ENCODE data around the gene AP1G1. TPM values are rescaled to one million over a fixed set of nuclear protein-coding genes. Genes with fewer than 3 reads are reported as not detected.

Gene AP1G1
- total and polyA plus RNA-seq, 2 of the 4 experiments (the other 2 are of a cell fraction) = 48.3 to 86.7 TPM

GRCh38 chr16:71709229-71709781 lies 99.3 kb downstream of the AP1G1 start:
- Histone ChIP-seq H2BK15ac (ENCODE audit: low read depth, low read length) (no peak overlapping the region), H3K4ac (ENCODE audit: low read depth, low read length) (no peak overlapping the region), H3K23ac (ENCODE audit: low read depth, low read length) (no peak overlapping the region), H3K27me3 (ENCODE audit: control insufficient read depth, insufficient read depth, low read length) (no peaks in the 10 kb centered on the region), H3K4me3 (ENCODE audit: insufficient read depth, low read depth, low read length) (no peak overlapping the region), H4K8ac (ENCODE audit: low read depth in 2 of 2, low read length in 2 of 2) (no peak overlapping the region), H3K36me3 (ENCODE audit: control insufficient read depth, insufficient read depth, low read length) (peaks cover 3% of the 10 kb centered on the region; the same call in 1 of the 2 replicates), H3K4me1 (ENCODE audit: control insufficient read depth, insufficient read depth, low read length) (peaks cover 6% of the 10 kb centered on the region), H3K27ac (ENCODE audit: insufficient read depth, low read length) (no peak overlapping the region), H2AK9ac (replicated peaks; ENCODE audit: low read depth, low read length, poor library complexity) (no peak overlapping the region), H4K5ac (ENCODE audit: low read depth, low read length) (no peak overlapping the region), H4K91ac (ENCODE audit: insufficient read depth, low read depth, low read length) (no peak overlapping the region), H3K4me2 (ENCODE audit: low read depth, low read length) (peak overlapping the region; percentile 46; the same call in 1 of the 2 replicates), H3K9ac (ENCODE audit: low read depth, low read length) (no peak overlapping the region; the same call in 1 of the 2 replicates), H3K56ac (ENCODE audit: extremely low read depth, insufficient read depth, low read length) (no peak overlapping the region), H3K9me3 (ENCODE audit: control insufficient read depth, insufficient read depth, low read length) (no peaks in the 10 kb centered on the region), H3K9me1 (ENCODE audit: insufficient read depth, low read length) (0 out of 2 replicates have a peak, but pooled peaks cover under 1% of the 10 kb centered on the region), H2BK5ac (ENCODE audit: low read depth, low read length, poor library complexity, severe bottlenecking) (no peak overlapping the region), H2AK5ac (ENCODE audit: low read depth, low read length) (no peak overlapping the region), H4K20me1 (ENCODE audit: insufficient read depth, low read length) (peaks cover 10% of the 10 kb centered on the region; the same call in 1 of the 2 replicates), H3K18ac (ENCODE audit: low read depth, low read length) (no peak overlapping the region), H2AFZ (replicated peaks; ENCODE audit: low read length, poor library complexity) (no peak overlapping the region), H2BK120ac (ENCODE audit: low read depth, low read length) (no peak overlapping the region), H3K79me1 (ENCODE audit: low read depth in 1 of 2, low read length in 2 of 2) (peaks cover 20 to 36% of the 10 kb centered on the region in 2 experiments), H2BK20ac (ENCODE audit: low read depth, low read length) (no peak overlapping the region), H3K14ac (replicated peaks; ENCODE audit: low read depth, low read length) (no peak overlapping the region)
- no CpG with 5 or more reads among the region's 2 CpGs for WGBS, 2 experiments (ENCODE audit: extremely low coverage in 2 of 2, insufficient read length in 1 of 2)
- DNase-seq = peak; percentile 32
- CTCF ChIA-PET = no interaction called here
- intact Hi-C loops (cut with micrococcal nuclease) = no loop called here
- ATAC-seq (ENCODE audit: low read depth) = peak; percentile 42
- dilution Hi-C loops (cut with HindIII; ENCODE audit: low sequenced_read_pairs, unreplicated experiment) = no loop called here
- BruUV-seq (replicated peaks) = no TSS peak
- POLR2A ChIA-PET (ENCODE audit: unreplicated experiment) = no interaction called here
- in situ Hi-C loops (cut with MboI; ENCODE audit: low sequenced_read_pairs) = no loop called here
- TF ChIP-seq ELK1 (IDR thresholded peaks at IDR 0.05; ENCODE audit: borderline replicate concordance, low read depth, low read length) = no peak
- TF ChIP-seq MAZ (IDR thresholded peaks at IDR 0.05; ENCODE audit: borderline replicate concordance, low read depth, low read length) = no peak
- no peak for TF ChIP-seq BHLHE40 (IDR thresholded peaks at IDR 0.05; ENCODE audit: low read depth, low read length)
- TF ChIP-seq RAD21 (IDR thresholded peaks at IDR 0.05; ENCODE audit: low read length) = no peak
- peak; percentile 42; the same call in 1 of the 2 replicates for TF ChIP-seq NFE2L2 (IDR thresholded peaks at IDR 0.05; ENCODE audit: low read depth, low read length)
- TF ChIP-seq MXI1 (IDR thresholded peaks at IDR 0.05; ENCODE audit: borderline replicate concordance, low read depth, low read length) = no peak
- TF ChIP-seq FOS (IDR thresholded peaks at IDR 0.05; ENCODE audit: low read depth, low read length) = 0 out of 2 replicates have a peak, but pooled peaks have one; percentile 5

Measured in IMR-90 (cell line).